Progenitor cell of endocrine pancreas (in vitro differentiated cells): ENCODE results near the gene OR8B8. TPM values are rescaled to one million over a fixed set of nuclear protein-coding genes. Genes with fewer than 3 reads are reported as not detected.

ENCODE experiments used
- DNase-seq: peaks from one replicate; pipeline ENCODE4 v3.0.0; 2021; ENCODE audit warnings: low spot score; ENCODE audit not compliant: unreplicated experiment
- H3K27ac Mint-ChIP-seq: 2 replicates; pipeline ENCODE4 v1.8.0; 2021; ENCODE audit warnings: mild to moderate bottlenecking, moderate library complexity, mixed read lengths
- H3K27me3 Mint-ChIP-seq: 2 replicates; pipeline ENCODE4 v1.8.0; 2021; ENCODE audit warnings: mixed read lengths
- H3K36me3 Mint-ChIP-seq: 2 replicates; pipeline ENCODE4 v1.8.0; 2022; ENCODE audit warnings: mixed read lengths; ENCODE audit not compliant: insufficient read depth
- H3K4me1 Mint-ChIP-seq: 2 replicates; pipeline ENCODE4 v1.8.0; 2021; ENCODE audit warnings: low read depth, mixed read lengths
- H3K4me3 Mint-ChIP-seq: 2 replicates; pipeline ENCODE4 v1.8.0; 2021; ENCODE audit warnings: low read depth, mild to moderate bottlenecking, moderate library complexity, mixed read lengths
- H3K9me3 Mint-ChIP-seq: 2 replicates; pipeline ENCODE4 v1.8.0; 2021; ENCODE audit warnings: low read depth, mixed read lengths
- total RNA-seq: library from RNA; stranded (reverse); gene quantifications from 2 replicates; pipeline ENCODE4 v1.2.1, GENCODE V29; 2021
- TF ChIP-seq, protein P1 (sequence below): fragments of 200-600 bp; sonication (generic); IDR thresholded peaks from one replicate; pipeline ENCODE4 v1.5.0; 2021; ENCODE audit warnings: antibody characterized with exemption, mild to moderate bottlenecking; ENCODE audit not compliant: unreplicated experiment

The OR8B8 gene
- total RNA-seq, 1 donor from 2014 or later: not detected

- H3K4me3 Mint-ChIP-seq: no peak overlapping the region
- DNase-seq: no peak
- no peaks in the 10 kb centered on the region for H3K36me3 Mint-ChIP-seq
- no peak overlapping the region for H3K27ac Mint-ChIP-seq
- TF ChIP-seq, protein P1, sequence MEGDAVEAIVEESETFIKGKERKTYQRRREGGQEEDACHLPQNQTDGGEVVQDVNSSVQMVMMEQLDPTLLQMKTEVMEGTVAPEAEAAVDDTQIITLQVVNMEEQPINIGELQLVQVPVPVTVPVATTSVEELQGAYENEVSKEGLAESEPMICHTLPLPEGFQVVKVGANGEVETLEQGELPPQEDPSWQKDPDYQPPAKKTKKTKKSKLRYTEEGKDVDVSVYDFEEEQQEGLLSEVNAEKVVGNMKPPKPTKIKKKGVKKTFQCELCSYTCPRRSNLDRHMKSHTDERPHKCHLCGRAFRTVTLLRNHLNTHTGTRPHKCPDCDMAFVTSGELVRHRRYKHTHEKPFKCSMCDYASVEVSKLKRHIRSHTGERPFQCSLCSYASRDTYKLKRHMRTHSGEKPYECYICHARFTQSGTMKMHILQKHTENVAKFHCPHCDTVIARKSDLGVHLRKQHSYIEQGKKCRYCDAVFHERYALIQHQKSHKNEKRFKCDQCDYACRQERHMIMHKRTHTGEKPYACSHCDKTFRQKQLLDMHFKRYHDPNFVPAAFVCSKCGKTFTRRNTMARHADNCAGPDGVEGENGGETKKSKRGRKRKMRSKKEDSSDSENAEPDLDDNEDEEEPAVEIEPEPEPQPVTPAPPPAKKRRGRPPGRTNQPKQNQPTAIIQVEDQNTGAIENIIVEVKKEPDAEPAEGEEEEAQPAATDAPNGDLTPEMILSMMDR: no peak
- H3K27me3 Mint-ChIP-seq: peaks cover 41% of the 10 kb centered on the region
- peaks cover 4% of the 10 kb centered on the region for H3K4me1 Mint-ChIP-seq
- no peaks in the 10 kb centered on the region for H3K9me3 Mint-ChIP-seq
Measured at GRCh38 chr11:124473476-124473875, 28.0 kb upstream of the OR8B8 start.

DNA sequence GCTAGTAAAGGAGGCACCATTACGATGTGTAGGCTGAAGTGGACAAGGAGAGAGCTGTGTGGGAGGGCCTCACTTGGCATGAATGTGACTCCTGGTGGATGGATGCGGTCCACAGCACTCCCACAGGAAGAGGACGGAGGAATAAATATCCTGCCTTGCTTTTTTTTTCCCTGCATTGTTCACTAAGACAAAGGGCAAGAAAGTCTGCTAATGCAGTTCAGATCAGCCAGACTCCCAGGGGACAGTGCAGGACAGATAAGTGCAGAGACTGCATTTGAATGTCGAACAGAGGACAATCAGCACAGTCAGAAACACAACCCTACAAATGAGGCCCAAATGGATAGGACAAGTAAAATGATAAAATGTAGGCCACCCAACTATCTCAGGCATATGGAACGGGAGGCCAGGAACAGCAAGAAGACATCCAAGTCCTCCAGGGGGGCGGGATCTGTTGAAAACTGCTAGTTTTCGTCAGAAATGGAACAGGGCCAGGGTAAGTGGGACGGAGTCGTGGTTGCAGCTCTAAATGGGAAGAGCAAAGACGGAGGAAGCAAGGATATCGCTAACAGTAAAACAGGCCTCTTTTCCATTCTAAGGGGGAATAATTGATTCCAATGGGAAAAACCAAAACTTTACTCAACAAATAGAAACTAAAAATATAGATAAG lies 25.2 kb upstream of the OR8B8 start:
- no peak overlapping the region for H3K4me3 Mint-ChIP-seq
- H3K4me1 Mint-ChIP-seq: no peaks in the 10 kb centered on the region
- TF ChIP-seq, protein P1: no peak
- H3K9me3 Mint-ChIP-seq: no peaks in the 10 kb centered on the region
- DNase-seq: no peak
- peaks cover 52% of the 10 kb centered on the region for H3K27me3 Mint-ChIP-seq
- no peak overlapping the region for H3K27ac Mint-ChIP-seq
- no peaks in the 10 kb centered on the region for H3K36me3 Mint-ChIP-seq

GRCh38 chr11:124467381-124467927 lies 22.0 kb upstream of the OR8B8 start:
- Mint-ChIP-seq H3K4me1 (no peaks in the 10 kb centered on the region), H3K36me3 (no peaks in the 10 kb centered on the region), H3K4me3 (no peak overlapping the region), H3K27me3 (peaks cover 57% of the 10 kb centered on the region), H3K27ac (no peak overlapping the region), H3K9me3 (no peaks in the 10 kb centered on the region)
- TF ChIP-seq, protein P1: no peak
- no peak for DNase-seq

DNA sequence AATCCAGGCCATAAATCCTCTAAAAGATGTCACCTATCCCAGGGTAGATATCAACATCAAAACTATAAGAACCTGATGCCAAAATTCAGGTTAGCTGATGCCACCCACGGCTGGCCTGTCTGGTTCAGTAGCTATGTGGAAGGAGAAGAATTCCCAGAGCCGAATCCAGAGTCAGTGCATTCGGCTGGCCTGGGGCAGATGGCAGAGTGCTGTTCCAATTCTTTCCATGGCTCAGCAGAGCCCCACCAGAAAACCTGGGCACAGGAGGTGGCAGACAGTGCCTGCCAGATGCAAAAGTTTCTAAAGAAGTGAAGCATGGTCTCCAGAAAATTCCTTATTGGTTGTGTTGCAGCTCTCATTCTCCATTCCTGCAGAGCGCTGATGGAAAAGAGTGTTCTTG lies 19.9 kb upstream of the OR8B8 start:
- H3K36me3 Mint-ChIP-seq: no peaks in the 10 kb centered on the region
- no peaks in the 10 kb centered on the region for H3K9me3 Mint-ChIP-seq
- no peak overlapping the region for H3K4me3 Mint-ChIP-seq
- no peak for DNase-seq
- TF ChIP-seq, protein P1: no peak
- H3K27me3 Mint-ChIP-seq: peaks cover 59% of the 10 kb centered on the region
- no peak overlapping the region for H3K27ac Mint-ChIP-seq
- H3K4me1 Mint-ChIP-seq: no peaks in the 10 kb centered on the region

DNA sequence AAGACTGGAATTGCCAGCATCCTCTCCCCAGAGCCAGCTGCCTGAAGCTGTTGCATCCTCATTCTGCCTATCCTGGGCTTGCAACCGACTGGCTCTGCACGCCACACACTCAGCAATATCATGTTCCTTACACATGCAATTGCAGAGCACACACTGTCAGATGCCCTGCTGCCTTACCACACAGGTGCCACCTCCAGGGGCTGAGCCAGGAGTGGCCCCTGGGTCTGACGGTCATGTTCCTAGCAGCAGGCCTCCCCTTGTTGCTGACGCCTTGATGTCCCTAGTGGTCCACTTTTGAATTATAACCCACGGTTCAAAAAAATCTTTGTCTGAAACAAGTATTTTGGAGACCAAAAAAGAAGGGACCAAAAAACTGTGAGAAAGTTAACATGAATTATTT lies 18.5 kb upstream of the OR8B8 start:
- no peaks in the 10 kb centered on the region for H3K4me1 Mint-ChIP-seq
- H3K36me3 Mint-ChIP-seq: no peaks in the 10 kb centered on the region
- DNase-seq: no peak

More for the DNA sequence above, 18.5 kb upstream of the OR8B8 start:
- TF ChIP-seq, protein P1: no peak
- Mint-ChIP-seq H3K9me3 (no peaks in the 10 kb centered on the region), H3K4me3 (no peak overlapping the region), H3K27me3 (peaks cover 46% of the 10 kb centered on the region), H3K27ac (no peak overlapping the region)
